Measurements from ENCODE around the gene ZBTB16. TPM values are rescaled to one million over a fixed set of nuclear protein-coding genes. Genes with fewer than 3 reads are reported as not detected.

ZBTB16 gene
- total and polyA plus RNA-seq, 5 donors, result 49.8 to 89.7 (median 75.5) TPM

DNA sequence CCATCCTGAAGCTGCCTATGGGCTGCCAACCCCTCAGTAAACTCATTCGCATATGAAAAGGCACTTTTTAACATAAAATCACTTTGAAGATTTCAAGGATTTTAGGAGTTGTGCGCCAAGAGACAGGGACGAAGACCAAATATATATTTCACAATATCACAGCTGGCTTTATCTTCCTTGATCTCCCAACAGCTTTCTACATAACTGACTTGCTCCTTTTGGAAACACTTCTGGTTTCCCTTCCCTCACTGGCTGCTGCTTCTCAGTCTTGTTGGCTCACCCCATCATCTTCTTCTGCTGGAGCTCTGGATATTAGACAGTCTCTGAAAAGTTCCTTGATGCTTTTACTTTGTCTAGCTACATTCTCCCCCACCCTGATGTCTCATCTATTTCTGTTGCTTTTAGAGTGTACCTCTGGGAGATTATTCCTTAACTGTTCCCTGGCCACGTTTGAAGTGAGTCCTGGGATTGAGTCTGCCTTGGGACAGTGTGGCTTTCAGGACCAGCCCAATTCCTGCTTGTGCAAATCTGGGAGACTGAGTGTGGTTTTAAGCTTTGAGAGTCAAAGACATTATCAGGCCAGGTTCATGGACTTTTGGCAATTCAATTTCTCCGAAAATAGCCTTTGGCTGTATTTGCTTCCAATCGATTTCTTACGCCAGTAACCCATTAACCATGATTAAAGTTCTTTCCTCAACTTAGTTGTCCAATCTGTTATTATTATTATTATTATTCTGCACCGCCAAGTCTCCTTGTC lies 205.8 kb downstream of the ZBTB16 start:
- intact Hi-C loops (cut with DNase I), result loop anchor here in 1 of 4 donors (10.0 kb wide), 2 partner anchors 270 to 360 kb away; partner anchors contain the start of gene HTR3B
- 74% methylated on average over 8 of the region's 8 CpGs for WGBS
- no peak for ATAC-seq

DNA sequence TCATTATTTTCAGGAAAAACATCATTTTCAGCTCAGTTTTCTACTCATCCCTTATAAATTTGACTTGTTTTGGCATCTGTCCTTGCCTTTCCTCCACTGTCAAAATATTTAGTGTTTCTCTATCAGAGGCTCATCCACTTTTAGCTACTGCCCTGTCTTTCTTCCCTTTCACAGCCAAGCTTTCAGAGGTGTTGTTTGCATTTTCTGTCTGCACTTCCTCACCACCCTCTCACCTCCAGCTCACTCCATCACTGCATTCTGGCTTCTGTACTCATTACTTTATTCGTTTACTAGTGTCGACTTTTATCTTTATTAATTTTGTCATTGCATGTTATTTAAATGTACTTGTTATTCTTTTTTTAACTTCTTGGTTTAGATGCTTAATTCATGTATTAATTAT lies 210.0 kb downstream of the ZBTB16 start:
- H3K27me3 ChIP-seq (ENCODE audit: control insufficient read depth, insufficient read depth), result no peaks in the 10 kb centered on the region
- ATAC-seq, result peak in 1 of 2 donors; percentile 67
- H3K4me3 ChIP-seq (ENCODE audit: low read length), result no peak overlapping the region
- no peak overlapping the region for H3K27ac ChIP-seq (ENCODE audit: low read length)
- no peaks in the 10 kb centered on the region for H3K4me1 ChIP-seq (ENCODE audit: control insufficient read depth, insufficient read depth, low read length)
- 51% methylated on average over 2 of the region's 2 CpGs for WGBS
- intact Hi-C loops (cut with DNase I), result loop anchor here in 1 of 4 donors (10.0 kb wide), 2 partner anchors 275 to 365 kb away; partner anchors contain the start of gene HTR3B
- H3K9me3 ChIP-seq (ENCODE audit: control insufficient read depth, low read length), result no peaks in the 10 kb centered on the region
- no peak for DNase-seq

More for the DNA sequence above, 205.8 kb downstream of the ZBTB16 start:
- H3K4me1 ChIP-seq (ENCODE audit: control insufficient read depth, insufficient read depth, low read length), result peaks cover 6% of the 10 kb centered on the region
- H3K27me3 ChIP-seq (ENCODE audit: control insufficient read depth, insufficient read depth), result no peaks in the 10 kb centered on the region
- H3K9me3 ChIP-seq (ENCODE audit: control insufficient read depth, low read length), result no peaks in the 10 kb centered on the region
- no peak overlapping the region for H3K27ac ChIP-seq (ENCODE audit: low read length)
- no peak overlapping the region for H3K4me3 ChIP-seq (ENCODE audit: low read length)
- no peak for DNase-seq

DNA sequence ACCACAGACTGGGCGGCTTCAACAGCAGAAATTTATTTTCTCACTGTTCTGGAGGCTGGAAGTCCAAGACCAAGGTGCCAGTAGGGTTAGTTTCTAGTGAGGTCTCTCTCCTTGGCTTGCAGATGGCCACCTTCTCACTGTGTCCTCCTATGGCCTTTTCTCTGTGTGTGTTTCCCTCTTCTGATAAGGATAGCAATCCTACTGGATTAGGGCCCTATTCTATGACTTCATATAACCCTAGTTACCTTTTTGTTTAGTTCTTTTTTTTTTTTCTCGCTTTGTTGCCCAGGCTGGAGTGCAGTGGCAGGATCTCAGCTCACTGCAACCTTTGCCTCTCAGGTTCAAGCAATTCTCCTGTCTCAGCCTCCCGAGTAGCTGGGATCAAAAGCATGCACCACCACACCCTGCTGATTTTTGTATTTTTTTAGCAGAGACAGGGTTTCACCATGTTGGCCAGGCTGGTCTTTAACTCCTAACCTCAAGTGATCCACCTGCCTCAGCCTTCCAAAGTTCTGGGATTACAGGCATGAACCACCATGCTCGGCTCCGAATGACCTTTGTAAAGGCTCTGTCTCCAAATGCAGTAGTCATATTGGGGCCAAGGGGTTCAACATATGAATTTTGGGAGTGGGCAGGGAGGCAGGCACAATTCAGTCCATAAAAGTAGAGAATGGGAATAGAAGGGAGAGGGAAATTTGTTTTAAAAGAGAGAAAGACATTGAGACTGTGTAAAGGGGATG lies 211.2 kb downstream of the ZBTB16 start:
- no peaks in the 10 kb centered on the region for H3K27me3 ChIP-seq (ENCODE audit: control insufficient read depth, insufficient read depth)
- intact Hi-C loops (cut with DNase I), result no loop called here

DNA sequence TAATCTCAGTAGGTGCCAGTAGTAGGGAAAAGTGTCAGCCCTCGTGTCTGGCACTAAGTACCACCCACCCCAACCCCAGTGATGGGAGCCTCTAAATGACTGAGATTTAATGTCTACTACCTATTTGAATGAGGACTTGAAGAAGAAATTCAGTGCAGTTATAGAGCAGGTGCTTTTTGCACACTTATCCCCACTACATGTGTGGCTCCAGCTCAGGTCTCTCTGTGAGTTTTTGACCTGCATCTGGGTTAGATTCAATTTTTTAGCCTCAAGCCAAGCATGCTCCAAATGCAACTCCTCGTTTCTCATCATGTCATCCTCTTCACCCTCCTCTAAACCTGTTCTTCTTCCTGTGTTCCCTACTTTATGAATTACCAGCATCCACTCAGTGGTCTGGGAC lies 211.8 kb downstream of the ZBTB16 start:
- DNase-seq (no peak), ATAC-seq (no peak)
- H3K9me3 ChIP-seq (ENCODE audit: control insufficient read depth, low read length), result no peaks in the 10 kb centered on the region
- no peaks in the 10 kb centered on the region for H3K27me3 ChIP-seq (ENCODE audit: control insufficient read depth, insufficient read depth)
- H3K4me1 ChIP-seq (ENCODE audit: control insufficient read depth, insufficient read depth, low read length), result no peaks in the 10 kb centered on the region
- WGBS, result 65% methylated on average over 2 of the region's 2 CpGs
- no peak overlapping the region for H3K4me3 ChIP-seq (ENCODE audit: low read length)
- intact Hi-C loops (cut with DNase I), result no loop called here
- no peak overlapping the region for H3K27ac ChIP-seq (ENCODE audit: low read length)

More for the DNA sequence above, 211.2 kb downstream of the ZBTB16 start:
- no peak for DNase-seq
- H3K4me3 ChIP-seq (ENCODE audit: low read length), result no peak overlapping the region
- no peaks in the 10 kb centered on the region for H3K4me1 ChIP-seq (ENCODE audit: control insufficient read depth, insufficient read depth, low read length)
- 93% methylated on average over 5 of the region's 5 CpGs for WGBS
- no peak overlapping the region for H3K27ac ChIP-seq (ENCODE audit: low read length)
- H3K9me3 ChIP-seq (ENCODE audit: control insufficient read depth, low read length), result no peaks in the 10 kb centered on the region
- no peak for ATAC-seq

DNA sequence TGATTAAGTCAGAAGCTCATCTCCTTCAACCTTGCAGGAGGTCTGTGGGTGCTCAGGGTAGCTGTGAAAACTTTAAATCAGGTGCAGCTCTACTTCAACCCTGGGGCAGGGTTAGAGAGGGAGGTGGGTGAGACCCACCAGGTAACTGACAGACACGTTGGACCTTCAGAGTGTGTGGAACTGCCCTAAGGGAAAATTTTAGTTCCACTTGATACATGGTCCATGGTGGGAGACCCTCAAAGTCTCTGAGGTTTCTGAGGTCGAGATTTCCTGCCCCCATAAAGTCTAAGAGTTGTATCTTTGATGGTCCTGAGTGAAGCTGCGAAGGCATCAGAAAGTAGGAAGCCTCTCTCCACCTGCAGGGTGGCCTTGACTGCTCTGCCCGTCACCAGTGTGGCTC lies 212.8 kb downstream of the ZBTB16 start:
- Histone ChIP-seq H3K4me3 (ENCODE audit: low read length) (no peak overlapping the region), H3K9me3 (ENCODE audit: control insufficient read depth, low read length) (no peaks in the 10 kb centered on the region), H3K27me3 (ENCODE audit: control insufficient read depth, insufficient read depth) (no peaks in the 10 kb centered on the region), H3K4me1 (ENCODE audit: control insufficient read depth, insufficient read depth, low read length) (no peaks in the 10 kb centered on the region), H3K27ac (ENCODE audit: low read length) (no peak overlapping the region)
- 79% methylated on average over 4 of the region's 4 CpGs for WGBS
- intact Hi-C loops (cut with DNase I), result no loop called here
- no peak for DNase-seq
- no peak for ATAC-seq

DNA sequence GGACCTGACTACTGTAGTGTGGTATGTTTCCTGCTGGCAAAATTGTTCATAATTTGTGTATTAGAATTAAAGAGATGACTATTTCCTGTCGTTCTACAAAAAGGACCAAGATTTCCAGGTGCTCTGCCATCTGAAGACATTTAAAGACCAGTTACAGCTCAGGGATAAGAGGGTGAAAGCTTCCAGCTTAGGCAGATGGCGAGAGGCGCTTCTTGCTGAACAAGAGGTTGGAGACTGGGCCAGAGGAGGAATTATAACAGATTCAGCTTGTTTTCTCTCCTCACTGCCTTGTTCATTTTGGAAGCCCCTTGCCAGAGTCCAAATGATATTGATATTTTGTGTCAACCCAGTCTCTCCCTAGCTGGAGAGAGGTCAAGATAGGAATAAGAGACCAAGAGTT lies 213.6 kb downstream of the ZBTB16 start:
- Histone ChIP-seq H3K4me1 (ENCODE audit: control insufficient read depth, insufficient read depth, low read length) (no peaks in the 10 kb centered on the region), H3K27ac (ENCODE audit: low read length) (no peak overlapping the region), H3K27me3 (ENCODE audit: control insufficient read depth, insufficient read depth) (no peaks in the 10 kb centered on the region), H3K4me3 (ENCODE audit: low read length) (no peak overlapping the region), H3K9me3 (ENCODE audit: control insufficient read depth, low read length) (no peaks in the 10 kb centered on the region)
- ATAC-seq (no peak), DNase-seq (no peak)
- intact Hi-C loops (cut with DNase I), result no loop called here
- 84% methylated on average over 3 of the region's 3 CpGs for WGBS

DNA sequence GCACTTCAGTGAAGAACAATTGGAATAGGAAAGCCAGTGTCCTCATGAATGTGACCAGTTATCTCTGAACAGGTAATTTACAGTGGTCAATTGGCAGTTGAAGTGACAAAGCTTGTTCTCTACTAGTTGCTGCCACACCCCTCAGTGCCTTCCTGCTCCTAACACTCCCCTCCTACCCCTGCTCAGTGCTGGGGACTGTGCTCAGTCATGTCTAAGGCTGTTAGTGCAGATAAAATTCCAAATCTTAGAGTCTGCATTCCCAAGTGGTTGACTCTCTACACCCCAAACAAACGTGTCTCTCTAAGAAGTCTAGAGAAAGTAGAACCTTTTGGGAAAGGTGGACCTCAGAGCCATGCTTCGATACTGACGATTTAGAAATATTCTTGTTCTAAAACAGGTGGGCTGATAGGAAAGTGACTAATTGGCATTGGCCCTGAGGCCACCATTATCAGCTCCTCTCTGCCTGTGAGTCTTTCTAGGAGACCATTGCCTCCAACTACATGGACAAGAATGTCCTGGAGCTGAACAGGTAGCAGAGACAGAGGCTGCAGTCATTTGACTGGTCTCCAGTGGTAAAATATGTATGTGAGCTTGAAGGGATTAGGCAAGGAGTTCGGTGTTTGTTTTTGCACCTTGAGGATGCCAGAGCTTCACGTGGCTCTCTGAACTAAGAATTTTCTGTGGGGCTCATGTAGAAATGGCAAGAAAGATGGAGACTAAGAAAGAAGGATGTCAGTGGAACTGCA lies 214.6 kb downstream of the ZBTB16 start:
- no peaks in the 10 kb centered on the region for H3K27me3 ChIP-seq (ENCODE audit: control insufficient read depth, insufficient read depth)
- DNase-seq (no peak), ATAC-seq (no peak)
- intact Hi-C loops (cut with DNase I), result no loop called here
- H3K4me3 ChIP-seq (ENCODE audit: low read length), result no peak overlapping the region
- no peaks in the 10 kb centered on the region for H3K9me3 ChIP-seq (ENCODE audit: control insufficient read depth, low read length)
- no peak overlapping the region for H3K27ac ChIP-seq (ENCODE audit: low read length)
- WGBS, result 77% methylated on average over 5 of the region's 5 CpGs
- no peaks in the 10 kb centered on the region for H3K4me1 ChIP-seq (ENCODE audit: control insufficient read depth, insufficient read depth, low read length)

DNA sequence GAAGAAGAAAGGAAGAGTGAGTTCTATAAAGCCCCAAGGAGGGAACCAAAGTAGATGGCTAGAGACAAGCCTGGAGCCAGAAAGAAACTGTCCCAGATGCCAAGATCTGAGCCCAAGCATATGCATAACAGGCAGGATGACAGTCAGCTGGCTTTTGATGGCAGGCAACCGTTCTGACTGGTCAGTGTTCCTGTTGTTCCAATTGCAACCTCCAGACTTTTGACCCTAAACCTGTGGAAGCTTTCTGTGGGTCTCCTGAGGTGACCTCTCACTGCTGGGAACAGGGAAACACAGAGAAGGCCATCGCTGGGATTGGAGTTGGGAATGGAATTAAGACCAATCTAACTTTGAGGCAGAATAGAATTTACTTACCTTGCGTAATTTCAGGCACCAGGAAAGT lies 215.1 kb downstream of the ZBTB16 start:
- intact Hi-C loops (cut with DNase I), result no loop called here
- Histone ChIP-seq H3K9me3 (ENCODE audit: control insufficient read depth, low read length) (no peaks in the 10 kb centered on the region), H3K4me3 (ENCODE audit: low read length) (no peak overlapping the region), H3K4me1 (ENCODE audit: control insufficient read depth, insufficient read depth, low read length) (no peaks in the 10 kb centered on the region), H3K27me3 (ENCODE audit: control insufficient read depth, insufficient read depth) (no peaks in the 10 kb centered on the region), H3K27ac (ENCODE audit: low read length) (no peak overlapping the region)
- ATAC-seq (no peak), DNase-seq (no peak)
- 74% methylated on average over 3 of the region's 3 CpGs for WGBS

DNA sequence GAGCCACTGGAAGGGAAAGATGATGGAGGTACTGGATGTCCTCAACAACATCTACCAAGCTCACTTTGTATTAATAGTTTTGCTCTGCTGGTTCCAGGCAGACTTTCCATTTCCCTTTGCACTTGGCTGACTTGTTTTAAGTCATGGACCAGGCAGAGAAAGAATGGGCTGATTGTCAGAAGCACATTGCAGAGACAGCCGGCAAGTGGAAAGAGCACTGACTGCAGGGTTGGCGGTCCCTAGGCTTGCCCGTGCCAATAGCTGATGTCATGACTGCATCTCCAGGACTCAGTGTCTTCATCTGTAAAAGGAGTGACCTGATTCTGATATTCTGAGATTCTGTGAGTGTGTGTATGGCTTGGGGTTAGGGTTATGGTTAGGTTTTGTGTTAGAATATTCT lies 215.8 kb downstream of the ZBTB16 start:
- intact Hi-C loops (cut with DNase I), result no loop called here
- peak; percentile 78 to 89 (median 79) for DNase-seq
- WGBS, result 45% methylated on average over 3 of the region's 3 CpGs
- no peak overlapping the region for H3K4me3 ChIP-seq (ENCODE audit: low read length)
- no peaks in the 10 kb centered on the region for H3K9me3 ChIP-seq (ENCODE audit: control insufficient read depth, low read length)
- ATAC-seq, result peak; percentile 73 to 78
- no peaks in the 10 kb centered on the region for H3K4me1 ChIP-seq (ENCODE audit: control insufficient read depth, insufficient read depth, low read length)
- H3K27ac ChIP-seq (ENCODE audit: low read length), result no peak overlapping the region
- no peaks in the 10 kb centered on the region for H3K27me3 ChIP-seq (ENCODE audit: control insufficient read depth, insufficient read depth)

DNA sequence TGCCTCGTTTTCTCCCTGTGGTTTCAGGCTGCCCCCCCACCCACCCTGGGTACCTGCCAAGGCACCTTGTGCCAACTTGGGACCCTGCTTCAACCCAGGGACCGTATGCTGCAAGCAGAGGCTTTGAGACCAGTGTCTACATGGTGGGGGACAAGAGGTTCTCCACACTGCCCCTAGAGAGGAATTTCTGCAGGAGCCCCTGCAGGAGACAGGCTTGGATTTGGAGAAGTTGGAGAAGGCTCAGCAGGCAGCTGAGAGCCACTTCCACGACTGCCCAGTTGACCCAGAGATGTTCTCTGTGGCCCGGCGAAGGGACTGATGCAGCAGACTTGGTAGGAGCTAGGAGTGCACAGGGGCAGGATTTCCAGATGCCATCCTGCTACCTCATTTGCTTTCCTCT lies 216.6 kb downstream of the ZBTB16 start:
- H3K9me3 ChIP-seq (ENCODE audit: control insufficient read depth, low read length), result no peaks in the 10 kb centered on the region
- 55% methylated on average over 5 of the region's 5 CpGs for WGBS
- intact Hi-C loops (cut with DNase I), result no loop called here
- H3K4me1 ChIP-seq (ENCODE audit: control insufficient read depth, insufficient read depth, low read length), result peaks cover 3% of the 10 kb centered on the region
- ATAC-seq (no peak), DNase-seq (no peak)
- no peaks in the 10 kb centered on the region for H3K27me3 ChIP-seq (ENCODE audit: control insufficient read depth, insufficient read depth)
- H3K27ac ChIP-seq (ENCODE audit: low read length), result no peak overlapping the region
- no peak overlapping the region for H3K4me3 ChIP-seq (ENCODE audit: low read length)
